Stomach (tissue), 4 donors: Measurements from ENCODE around the gene FMN1.

Experiments used
- POLR2AphosphoS5 ChIP-seq, 3 donors: sonication (generic); formaldehyde crosslinking; IDR thresholded peaks; one replicate each; pipeline ENCODE4 v1.6.1; 2016; ENCODE audit warnings: antibody characterized with exemption in 3 of 3
- TF ChIP-seq, protein P1 (sequence below), 7 experiments: fragments of 450-650 bp in 4 of 7; fragments of 200-600 bp in 3 of 7; sonication (generic) in 3 of 7; IDR thresholded peaks; one replicate each; pipeline ENCODE4 v1.5.1; 2016 to 2019; ENCODE audit warnings: antibody characterized with exemption in 7 of 7, control low read depth in 2 of 7, mild to moderate bottlenecking in 1 of 7

DNA sequence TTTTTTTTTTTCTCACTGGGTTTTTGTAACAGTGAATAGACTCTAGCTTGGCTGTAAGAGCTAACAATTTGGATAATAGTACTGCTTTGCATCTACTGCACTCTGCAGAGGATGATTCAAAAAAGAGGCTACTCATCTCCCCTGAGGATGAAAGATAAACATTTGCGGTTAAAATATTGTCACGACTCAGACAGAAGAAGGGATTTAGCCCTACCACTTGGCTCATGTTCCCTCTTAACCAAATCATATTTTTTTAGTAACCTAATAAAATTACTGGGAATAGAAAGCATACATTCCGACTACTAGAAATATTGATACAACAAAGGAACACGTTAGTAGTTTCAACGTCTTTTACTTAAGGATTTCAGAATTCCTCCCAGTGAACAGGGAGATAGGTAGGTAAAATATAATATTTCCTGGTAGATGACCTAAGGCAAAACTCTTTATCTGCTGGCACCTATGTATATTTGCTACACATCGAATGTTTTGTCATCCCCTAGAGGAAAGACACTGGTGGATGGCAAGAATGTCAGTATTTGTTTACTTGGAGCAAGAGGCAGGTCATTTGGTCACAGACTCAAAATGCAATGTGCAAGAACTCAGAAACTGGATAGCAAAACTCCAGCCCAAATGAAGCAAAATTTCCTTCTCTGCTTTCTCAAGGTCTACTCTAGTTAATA lies 365.9 kb downstream of the FMN1 start:
- no peak for TF ChIP-seq POLR2AphosphoS5 (IDR thresholded peaks at IDR 0.05)
- TF ChIP-seq, protein P1, sequence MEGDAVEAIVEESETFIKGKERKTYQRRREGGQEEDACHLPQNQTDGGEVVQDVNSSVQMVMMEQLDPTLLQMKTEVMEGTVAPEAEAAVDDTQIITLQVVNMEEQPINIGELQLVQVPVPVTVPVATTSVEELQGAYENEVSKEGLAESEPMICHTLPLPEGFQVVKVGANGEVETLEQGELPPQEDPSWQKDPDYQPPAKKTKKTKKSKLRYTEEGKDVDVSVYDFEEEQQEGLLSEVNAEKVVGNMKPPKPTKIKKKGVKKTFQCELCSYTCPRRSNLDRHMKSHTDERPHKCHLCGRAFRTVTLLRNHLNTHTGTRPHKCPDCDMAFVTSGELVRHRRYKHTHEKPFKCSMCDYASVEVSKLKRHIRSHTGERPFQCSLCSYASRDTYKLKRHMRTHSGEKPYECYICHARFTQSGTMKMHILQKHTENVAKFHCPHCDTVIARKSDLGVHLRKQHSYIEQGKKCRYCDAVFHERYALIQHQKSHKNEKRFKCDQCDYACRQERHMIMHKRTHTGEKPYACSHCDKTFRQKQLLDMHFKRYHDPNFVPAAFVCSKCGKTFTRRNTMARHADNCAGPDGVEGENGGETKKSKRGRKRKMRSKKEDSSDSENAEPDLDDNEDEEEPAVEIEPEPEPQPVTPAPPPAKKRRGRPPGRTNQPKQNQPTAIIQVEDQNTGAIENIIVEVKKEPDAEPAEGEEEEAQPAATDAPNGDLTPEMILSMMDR (IDR thresholded peaks at IDR 0.05): no peak
